Cerebellar cortex (tissue), 1 donor: ENCODE results near the gene ACOT6.
"Not testable (repeated sequence)": the region's sequence is repeated elsewhere in the genome, so short reads cannot be mapped to it uniquely, and the experiment has no call there.

Source experiments
- DNase-seq: peaks from one replicate; pipeline ENCODE4 v3.0.0-alpha.2; 2015; ENCODE audit warnings: low spot score

The ACOT6 gene, protein sequence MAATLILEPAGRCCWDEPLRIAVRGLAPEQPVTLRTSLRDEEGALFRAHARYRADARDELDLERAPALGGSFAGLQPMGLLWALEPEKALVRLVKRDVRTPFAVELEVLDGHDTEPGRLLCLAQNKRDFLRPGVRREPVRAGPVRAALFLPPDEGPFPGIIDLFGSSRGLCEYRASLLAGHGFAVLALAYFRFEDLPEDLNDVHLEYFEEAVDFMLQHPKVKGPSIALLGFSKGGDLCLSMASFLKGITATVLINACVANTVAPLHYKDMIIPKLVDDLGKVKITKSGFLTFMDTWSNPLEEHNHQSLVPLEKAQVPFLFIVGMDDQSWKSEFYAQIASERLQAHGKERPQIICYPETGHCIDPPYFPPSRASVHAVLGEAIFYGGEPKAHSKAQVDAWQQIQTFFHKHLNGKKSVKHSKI

DNA sequence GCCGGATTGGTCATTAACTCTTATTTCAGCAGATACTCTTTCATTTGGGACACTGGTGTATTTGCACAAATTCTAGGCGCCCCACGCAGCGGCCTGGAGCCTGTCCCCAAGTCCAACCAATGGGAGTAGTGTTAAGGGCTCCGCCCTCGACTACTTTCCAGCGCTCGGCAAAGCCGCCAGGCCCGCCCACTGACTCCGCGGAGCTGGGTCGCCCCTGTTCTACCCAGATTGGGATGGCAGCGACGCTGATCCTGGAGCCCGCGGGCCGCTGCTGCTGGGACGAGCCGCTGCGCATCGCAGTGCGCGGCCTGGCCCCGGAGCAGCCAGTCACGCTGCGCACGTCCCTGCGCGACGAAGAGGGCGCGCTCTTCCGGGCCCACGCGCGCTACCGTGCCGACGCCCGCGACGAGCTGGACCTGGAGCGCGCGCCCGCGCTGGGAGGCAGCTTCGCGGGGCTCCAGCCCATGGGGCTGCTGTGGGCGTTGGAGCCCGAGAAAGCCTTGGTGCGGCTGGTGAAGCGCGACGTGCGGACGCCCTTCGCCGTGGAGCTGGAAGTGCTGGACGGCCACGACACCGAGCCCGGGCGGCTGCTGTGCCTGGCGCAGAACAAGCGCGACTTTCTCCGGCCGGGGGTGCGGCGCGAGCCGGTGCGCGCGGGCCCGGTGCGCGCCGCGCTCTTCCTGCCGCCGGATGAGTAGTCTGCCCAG lies at the start of gene ACOT6:
Gene ACOT6, plus strand, starts transcription at position 179 of the 707 bp plus-strand sequence. Its CDS starts 55 bp downstream, at position 234.
- peak; percentile 77 for DNase-seq

DNA sequence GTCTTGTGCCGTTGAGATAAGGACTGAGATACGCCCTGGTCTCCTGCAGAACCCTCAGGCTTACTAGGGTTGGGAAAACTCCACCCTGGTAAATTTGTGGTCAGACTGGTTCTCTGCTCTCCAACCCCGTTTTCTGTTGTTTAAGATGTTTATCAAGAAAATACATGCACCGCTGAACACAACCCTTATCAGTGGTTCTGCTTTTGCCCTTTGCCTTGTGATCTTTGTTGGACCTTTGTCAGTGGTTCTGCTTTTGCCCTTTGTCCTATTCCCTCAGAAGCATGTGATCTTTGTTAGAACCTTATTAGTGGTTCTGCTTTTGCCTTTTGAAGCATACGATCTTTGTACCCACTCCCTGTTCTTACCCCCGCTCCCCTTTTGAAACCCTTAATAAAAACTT lies 49.6 kb upstream of the ACOT6 start:
- DNase-seq, result not testable (repeated sequence)

DNA sequence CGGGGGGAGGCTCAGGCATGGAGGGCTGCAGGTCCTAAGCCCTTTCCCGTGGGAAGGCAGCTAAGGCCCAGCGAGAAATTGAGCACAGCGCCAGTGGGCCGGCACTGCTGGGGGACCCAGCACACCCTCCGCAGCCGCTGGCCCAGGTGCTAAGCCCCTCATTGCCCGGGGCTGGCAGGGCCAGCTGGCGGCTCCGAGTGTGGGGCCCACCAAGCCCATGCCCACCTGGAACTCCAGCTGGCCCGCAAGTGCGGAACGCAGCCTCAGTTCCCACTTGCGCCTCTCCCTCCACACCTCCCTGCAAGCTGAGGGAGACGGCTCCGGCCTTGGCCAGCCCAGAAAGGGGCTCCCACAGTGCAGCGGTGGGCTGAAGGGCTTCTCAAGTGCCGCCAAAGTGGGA lies 45.9 kb upstream of the ACOT6 start:
- not testable (repeated sequence) for DNase-seq

DNA sequence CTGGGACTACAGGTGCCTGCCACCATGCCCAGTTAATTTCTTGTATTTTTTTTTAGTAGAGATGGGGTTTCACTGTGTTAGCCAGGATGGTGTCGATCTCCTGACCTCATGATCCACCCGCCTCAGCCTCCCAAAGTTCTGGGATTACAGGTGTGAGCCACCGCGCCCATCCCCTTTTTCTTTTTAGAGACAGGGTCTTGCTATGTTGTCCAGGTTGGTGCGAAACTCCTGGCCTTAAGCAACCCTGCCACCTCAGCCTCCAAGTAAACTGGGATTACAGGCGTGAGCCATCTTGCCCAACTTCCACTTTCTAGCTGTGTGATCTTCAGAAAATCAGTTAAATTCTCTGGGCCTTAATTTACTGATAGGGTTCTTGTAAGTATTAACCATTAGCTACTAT lies 45.4 kb upstream of the ACOT6 start:
- not testable (repeated sequence) for DNase-seq

DNA sequence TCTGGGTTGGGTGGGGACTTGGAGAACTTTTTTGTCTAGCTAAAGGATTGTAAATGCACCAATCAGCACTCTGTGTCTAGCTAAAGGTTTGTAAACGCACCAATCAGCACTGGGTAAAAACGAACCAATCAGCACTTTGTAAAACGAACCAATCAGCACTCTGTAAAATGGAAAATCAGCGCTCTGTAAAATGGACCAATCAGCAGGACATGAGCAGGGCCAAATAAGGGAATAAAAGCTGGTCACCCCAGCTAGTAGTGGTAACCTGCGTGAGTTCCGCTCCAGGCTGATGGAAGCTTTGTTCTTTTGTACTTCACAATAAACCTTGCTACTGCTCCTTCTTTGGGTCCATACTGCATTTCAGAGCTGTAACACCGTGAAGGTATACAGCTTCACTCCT lies 45.0 kb upstream of the ACOT6 start:
- no peak for DNase-seq

DNA sequence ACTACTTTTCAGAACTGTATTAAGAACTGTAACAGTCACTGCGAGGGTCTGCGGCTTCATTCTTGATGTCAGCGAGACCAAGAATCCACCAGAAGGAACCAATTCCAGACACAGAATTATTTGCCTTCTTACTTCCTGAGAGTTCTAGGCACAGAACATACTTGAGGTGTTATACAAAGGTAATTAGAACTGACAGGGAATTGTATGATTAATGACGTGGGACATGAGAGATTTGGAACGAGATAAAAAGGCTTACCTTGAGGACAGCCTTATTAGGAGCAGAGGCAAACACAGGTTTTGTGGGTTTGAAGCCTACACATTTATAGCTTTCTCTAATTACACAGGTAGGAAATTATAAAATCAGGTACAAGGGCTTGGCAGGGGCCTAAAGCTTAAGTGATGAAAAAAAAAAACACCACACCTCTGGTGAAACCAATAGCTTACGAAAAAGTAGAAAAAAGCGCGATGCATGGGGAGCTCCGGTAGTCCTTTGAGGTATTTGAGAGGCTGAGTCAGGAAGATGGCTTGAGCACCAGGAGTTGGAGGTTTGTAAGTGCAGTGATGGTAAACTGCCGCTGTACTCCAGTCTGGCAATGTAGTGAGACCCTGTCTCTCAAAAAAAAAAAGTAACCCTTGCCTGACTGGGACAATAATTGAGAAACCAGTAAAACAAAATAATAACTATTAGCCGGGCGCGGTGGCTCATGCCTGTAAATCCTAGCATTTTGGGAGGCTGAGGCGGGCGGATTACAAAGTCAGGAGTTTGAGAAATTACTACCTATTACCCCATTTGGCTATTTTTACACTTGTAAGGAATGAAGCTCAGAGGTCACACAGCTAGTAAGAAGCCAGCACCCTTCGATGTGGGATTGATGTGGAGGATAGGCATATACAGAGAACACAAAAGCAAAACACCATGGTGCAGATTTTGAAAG lies 44.1 kb upstream of the ACOT6 start:
- peak; percentile 44 for DNase-seq

DNA sequence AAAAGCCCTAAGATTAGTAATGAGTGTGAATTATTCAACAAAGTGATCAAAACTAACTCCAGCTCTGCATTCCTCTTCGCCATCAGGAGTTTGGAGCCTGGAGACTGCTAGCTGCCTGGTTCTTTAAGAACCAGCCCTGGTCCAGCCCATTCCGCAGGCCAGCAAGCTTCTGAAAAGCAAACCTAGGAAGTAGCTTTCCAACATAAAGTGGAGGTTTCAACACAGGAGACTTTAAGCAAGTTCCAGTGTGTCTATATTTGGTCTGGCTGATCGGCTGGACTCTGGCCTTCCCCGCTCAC lies 43.5 kb upstream of the ACOT6 start:
- DNase-seq, result not testable (repeated sequence)

DNA sequence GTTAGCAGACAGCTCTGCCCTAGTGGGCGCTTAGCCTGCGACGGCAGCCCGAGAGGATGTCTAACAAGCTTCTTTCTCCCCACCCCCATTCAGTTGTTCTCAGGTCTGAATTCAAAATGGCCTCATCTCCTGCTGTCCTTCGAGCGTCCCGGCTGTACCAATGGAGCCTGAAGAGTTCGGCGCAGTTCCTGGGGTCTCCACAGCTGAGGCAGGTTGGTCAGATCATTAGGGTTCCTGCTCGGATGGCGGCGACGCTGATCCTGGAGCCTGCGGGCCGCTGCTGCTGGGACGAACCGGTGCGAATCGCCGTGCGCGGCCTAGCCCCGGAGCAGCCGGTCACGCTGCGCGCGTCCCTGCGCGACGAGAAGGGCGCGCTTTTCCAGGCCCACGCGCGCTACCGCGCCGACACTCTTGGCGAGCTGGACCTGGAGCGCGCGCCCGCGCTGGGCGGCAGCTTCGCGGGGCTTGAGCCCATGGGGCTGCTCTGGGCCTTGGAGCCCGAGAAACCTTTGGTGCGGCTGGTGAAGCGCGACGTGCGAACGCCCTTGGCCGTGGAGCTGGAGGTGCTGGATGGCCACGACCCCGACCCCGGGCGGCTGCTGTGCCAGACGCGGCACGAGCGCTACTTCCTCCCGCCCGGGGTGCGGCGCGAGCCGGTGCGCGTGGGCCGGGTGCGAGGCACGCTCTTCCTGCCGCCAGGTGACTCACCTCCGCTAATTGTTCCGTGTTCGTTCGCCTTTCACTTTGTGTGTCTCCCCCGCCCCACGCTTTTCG lies 42.9 kb upstream of the ACOT6 start, which contains the start of gene ACOT2:
Gene ACOT2, plus strand, starts transcription at position 29 of the 774 bp plus-strand sequence. Its CDS starts 28 bp downstream, at position 57.
- DNase-seq, result peak; percentile 92

DNA sequence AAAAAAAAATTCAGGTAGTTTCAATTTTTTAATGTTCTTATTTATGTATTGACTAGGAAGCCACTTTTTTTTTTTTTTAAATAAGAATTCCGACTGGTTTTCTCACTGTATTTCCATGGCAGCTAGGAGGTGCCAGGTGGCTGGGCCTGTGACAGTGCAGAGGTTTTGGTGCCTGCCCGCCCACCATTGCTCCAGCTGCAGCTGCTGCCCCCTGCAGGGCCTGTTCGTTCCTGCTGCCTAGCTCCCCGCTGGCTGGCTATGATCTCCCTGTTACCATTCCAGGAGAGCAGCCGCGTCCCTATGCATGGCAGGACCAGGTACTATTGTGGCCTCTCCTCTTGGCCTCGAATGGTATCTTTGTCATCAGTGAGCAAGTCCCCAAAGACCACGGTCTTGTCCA lies 41.4 kb upstream of the ACOT6 start:
- DNase-seq, result peak; percentile 22

DNA sequence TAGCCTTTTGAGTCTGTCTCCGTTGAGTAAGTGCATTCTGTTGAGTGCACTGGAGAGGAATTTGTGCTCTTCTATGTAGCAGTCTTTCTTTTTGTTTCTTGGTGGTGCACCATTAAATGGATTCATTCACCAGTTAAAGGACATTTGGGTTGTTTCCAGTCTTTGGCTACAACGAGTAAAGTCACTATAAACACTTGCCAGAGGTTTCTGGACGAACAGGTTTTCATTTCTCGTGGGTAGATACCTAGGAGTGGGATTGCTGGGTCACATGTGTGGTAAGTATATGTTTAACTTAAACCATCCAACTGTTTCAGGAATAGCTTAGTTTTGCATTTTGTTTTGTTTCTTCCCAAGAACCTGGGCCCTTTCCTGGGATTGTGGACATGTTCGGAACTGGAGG lies 39.3 kb upstream of the ACOT6 start:
- DNase-seq, result not testable (repeated sequence)

DNA sequence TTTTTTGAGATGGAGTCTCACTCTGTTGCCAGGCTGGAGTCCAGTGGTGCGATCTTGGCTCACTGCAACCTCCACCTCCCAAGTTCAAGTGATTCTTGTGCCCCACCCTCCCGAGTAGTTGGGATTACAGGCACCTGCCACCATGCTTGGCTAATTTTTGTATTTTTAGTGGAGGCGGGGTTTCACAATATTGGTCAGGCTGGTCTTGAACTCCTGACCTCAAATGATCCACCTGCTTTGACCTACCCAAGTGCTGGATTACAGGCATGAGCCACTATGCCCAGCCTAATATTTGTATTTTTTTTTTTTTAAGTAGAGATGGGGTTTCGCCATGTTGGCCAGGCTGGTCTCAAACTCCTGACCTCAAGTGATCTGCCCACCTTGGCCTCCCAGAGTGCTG lies 38.6 kb upstream of the ACOT6 start:
- not testable (repeated sequence) for DNase-seq

DNA sequence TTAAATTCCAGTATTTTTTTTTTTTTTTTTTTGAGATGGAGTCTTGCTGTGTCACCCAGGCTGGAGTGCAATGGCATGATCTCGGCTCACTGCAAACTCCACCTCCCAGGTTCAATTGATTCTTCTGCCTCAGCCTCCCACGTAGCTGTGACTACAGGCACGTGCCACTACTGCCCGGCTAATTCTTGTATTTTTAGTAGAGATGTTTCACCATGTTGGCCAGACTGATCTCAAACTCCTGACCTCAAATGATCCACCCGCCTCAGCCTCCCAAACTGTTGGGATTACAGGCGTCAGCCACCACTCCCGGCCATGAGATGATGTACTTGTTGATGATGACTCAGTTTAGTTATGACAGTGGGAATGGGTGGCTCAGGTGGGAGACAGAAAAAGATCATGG lies 38.1 kb upstream of the ACOT6 start:
- not testable (repeated sequence) for DNase-seq

DNA sequence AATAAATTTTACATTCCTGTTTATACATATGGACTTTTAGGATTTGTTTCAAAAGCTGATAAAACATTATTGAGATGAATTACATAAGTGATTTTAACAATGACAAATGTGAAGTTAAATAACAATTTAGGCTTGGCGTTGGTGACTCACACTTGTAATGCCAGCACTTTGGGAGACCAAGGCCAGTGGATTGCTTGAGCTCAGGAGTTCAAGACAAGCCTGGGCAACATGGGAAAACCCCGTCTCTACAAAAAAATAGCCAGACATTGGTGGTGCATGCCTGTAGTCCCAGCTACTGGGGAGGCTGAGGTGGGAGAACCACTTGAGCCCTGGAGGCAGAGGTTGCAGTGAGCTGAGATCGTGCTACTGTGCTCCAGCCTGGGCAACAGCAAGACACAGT lies 35.9 kb upstream of the ACOT6 start:
- no peak for DNase-seq

DNA sequence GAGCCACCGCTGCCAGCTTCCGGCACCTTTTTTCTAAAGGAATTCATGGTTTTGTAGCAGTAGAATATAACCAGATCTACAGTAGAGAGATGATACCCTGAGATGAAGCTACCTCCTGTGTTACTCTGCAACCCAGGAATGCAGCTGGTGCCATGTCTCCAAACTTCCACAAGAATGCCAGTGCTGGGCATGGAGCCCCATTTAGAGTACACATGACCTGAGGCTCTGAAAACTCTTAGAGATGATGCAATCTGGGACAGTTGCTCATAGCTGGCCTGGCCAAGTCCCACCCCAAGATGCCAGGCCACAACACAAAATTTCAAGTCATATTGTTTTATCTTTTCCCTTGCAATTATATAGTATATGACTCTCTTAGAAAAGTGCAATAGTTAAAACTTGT lies 35.1 kb upstream of the ACOT6 start:
- DNase-seq, result not testable (repeated sequence)

DNA sequence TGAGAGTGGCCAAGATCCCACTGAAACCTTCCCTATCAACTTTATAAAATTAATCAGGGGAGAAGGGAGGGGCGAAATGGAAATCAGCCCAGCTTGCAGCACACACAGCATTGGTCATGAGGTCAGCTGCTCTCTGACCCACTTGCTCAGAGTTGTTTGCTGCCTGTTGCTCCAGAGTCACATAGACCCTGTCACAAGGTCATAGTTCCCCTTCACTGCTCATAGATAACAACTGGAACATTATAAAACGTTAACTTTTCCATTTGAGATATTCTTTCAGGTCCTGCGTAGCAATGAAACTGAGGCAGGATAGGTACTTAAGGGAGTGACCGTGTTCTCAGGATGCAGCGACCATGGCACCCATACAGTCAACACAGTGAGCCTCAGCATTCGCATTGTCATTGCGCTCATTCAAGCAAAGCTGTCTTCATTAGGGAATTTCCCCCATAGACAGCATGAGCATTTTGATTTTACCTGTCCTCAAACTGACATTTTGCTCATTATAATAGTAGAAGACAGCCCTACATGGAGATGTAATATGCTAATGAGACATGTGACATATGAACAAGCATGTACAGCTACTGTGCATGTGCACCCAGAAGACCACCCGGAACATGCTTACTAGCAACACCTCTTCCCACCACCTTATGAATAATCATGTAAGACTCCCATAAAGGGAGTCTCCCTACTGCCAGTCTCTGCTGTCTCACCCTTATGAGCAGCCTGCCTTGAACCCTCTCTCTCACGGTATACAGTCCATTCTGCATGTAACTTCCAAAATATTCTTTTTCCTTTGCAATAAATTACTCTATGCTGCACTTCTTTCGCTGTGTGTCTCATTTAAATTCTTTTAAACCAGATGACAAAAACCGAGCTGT lies 30.0 kb upstream of the ACOT6 start:
- not testable (repeated sequence) for DNase-seq

DNA sequence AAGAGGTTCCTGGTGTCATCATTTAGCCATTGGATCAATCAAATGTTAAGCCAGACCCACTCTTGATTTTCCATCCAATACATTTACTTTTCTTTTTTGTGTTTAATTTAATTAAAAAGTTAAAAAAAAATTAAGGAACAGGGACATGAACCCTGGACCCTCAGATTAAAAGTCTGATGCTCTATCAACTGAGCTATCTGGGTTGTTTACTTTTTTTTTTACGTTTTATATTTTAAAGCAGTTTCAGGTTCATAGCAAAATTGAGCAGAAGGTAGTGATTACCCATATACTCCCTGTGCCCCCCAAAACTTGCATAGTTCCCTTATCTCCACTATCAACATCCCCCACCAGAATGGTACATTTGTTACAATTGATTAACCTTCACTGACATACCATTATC lies 23.6 kb upstream of the ACOT6 start:
- DNase-seq, result no peak

DNA sequence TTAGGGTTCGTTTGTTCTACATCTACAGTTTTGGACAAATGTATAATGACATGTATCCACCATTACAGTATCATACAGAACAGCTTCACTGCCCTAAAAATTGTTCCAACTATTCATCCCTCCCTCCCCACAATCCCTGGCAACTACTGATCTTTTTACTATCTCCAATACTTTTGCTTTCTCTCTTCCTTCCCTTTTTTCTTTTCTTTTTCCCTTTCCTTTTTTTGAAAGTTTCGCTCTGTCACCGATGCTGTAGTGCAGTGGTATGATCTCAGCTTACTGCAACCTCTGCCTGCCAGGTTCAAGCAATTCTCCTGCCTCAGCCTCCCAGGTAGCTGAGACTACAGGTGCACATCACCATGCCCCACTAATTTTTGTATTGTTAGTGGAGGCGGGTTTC lies 23.2 kb upstream of the ACOT6 start:
- no peak for DNase-seq

DNA sequence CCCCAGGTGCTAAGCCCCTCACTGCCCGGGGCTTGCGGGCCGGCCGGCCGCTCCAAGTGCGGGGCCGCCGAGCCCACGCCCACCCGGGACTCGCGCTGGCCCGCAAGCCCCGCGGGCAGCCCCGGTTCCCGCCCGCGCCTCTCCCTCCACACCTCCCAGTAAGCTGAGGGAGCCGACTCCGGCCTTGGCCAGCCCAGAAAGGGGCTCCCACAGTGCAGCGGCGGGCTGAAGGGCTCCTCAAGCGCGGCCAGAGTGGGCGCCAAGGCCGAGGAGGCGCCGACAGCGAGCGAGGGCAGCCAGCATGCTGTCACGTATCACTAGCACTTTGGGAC lies 21.7 kb upstream of the ACOT6 start:
- not testable (repeated sequence) for DNase-seq

DNA sequence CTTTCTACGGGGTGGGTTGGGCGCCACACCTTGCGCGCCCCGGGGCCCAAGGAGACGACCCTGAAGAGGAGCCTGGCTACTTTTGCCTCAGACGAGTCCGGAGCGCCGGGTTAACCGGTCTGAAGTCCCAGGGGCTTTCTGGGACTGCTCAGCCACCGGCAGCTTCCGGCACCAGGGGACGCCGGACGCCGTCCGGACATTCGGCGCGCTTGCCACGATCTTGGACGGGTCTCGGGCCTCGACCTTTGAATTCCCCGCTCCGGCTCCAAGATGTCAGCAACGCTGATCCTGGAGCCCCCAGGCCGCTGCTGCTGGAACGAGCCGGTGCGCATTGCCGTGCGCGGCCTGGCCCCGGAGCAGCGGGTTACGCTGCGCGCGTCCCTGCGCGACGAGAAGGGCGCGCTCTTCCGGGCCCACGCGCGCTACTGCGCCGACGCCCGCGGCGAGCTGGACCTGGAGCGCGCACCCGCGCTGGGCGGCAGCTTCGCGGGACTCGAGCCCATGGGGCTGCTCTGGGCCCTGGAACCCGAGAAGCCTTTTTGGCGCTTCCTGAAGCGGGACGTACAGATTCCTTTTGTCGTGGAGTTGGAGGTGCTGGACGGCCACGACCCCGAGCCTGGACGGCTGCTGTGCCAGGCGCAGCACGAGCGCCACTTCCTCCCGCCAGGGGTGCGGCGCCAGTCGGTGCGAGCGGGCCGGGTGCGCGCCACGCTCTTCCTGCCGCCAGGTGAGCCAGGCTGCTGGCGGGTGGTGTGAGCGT lies 20.4 kb upstream of the ACOT6 start, which contains the start of gene ACOT4:
Gene ACOT4, plus strand, starts transcription at position 184 of the 760 bp plus-strand sequence. Its CDS starts 87 bp downstream, at position 271.
- DNase-seq, result peak; percentile 44

DNA sequence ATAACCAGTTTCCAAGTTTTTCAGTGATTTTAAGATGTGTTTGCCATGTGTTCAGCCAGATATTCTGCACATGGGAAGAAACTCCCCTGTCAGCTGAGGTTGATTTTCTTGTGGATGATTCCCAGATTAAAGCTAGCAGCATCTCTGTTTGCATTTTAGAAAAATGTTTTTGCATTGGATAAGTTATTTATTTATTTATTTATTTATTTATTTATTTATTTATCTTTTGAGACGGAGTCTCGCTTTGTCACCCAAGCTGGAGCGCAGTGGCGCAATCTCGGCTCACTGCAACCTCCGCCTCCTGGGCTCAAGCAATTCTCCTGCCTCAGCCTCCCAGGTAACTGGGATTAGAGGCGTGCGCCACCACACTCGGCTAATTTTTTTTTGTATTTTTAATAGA lies 17.8 kb upstream of the ACOT6 start:
- no peak for DNase-seq
